Smooth muscle cell (in vitro differentiated cells): ENCODE data around the gene HNRNPLL. TPM values are rescaled to one million over a fixed set of nuclear protein-coding genes. Genes with fewer than 3 reads are reported as not detected.

Source experiments
- DNase-seq: peaks from one replicate; lab custom pipeline; 2025; ENCODE audit not compliant: unreplicated experiment; lab: John Stamatoyannopoulos, UW
- H2AFZ ChIP-seq: fragments of 200-600 bp; sonication (generic); 2 replicates; pipeline ENCODE4 v1.6.0; 2016; ENCODE audit warnings: antibody characterized with exemption, low read depth, mild to moderate bottlenecking
- H3F3A ChIP-seq: fragments of 200-600 bp; sonication (generic); 2 replicates; pipeline ENCODE4 v1.6.0; 2017; ENCODE audit warnings: antibody characterized with exemption, low read depth
- H3K27ac ChIP-seq: fragments of 200-600 bp; sonication (generic); 2 replicates; pipeline ENCODE4 v1.5.1; 2016; ENCODE audit warnings: low read depth, mild to moderate bottlenecking
- H3K27me3 ChIP-seq: fragments of 200-600 bp; sonication (generic); 2 replicates; pipeline ENCODE4 v1.6.1; 2016; ENCODE audit warnings: low read depth, mild to moderate bottlenecking
- H3K36me3 ChIP-seq: fragments of 200-600 bp; sonication (generic); 2 replicates; pipeline ENCODE4 v1.5.1; 2016; ENCODE audit warnings: low read depth
- H3K4me1 ChIP-seq: fragments of 200-600 bp; sonication (generic); 2 replicates; pipeline ENCODE4 v1.5.1; 2016; ENCODE audit warnings: low read depth
- H3K4me2 ChIP-seq: fragments of 200-600 bp; sonication (generic); 2 replicates; pipeline ENCODE4 v1.6.0; 2016; ENCODE audit warnings: mild to moderate bottlenecking
- H3K4me3 ChIP-seq: fragments of 200-600 bp; sonication (generic); 2 replicates; pipeline ENCODE4 v1.5.1; 2016; ENCODE audit warnings: mild to moderate bottlenecking
- H3K79me2 ChIP-seq: fragments of 200-600 bp; sonication (generic); 2 replicates; pipeline ENCODE4 v1.6.0; 2016; ENCODE audit warnings: low read depth, mild to moderate bottlenecking
- H3K9ac ChIP-seq: fragments of 200-600 bp; sonication (generic); 2 replicates; pipeline ENCODE4 v1.6.0; 2016; ENCODE audit warnings: low read depth
- H3K9me3 ChIP-seq: fragments of 200-600 bp; sonication (generic); replicated peaks from 2 replicates; pipeline ENCODE4 v1.5.1; 2016; ENCODE audit warnings: low read depth
- H4K20me1 ChIP-seq: fragments of 200-600 bp; sonication (generic); 2 replicates; pipeline ENCODE4 v1.6.0; 2016; ENCODE audit warnings: low read depth
- CTCF ChIP-seq: fragments of 200-600 bp; sonication (generic); IDR thresholded peaks from 2 replicates; pipeline ENCODE4 v1.5.1; 2017; ENCODE audit warnings: borderline replicate concordance, mild to moderate bottlenecking, antibody characterized with exemption; ENCODE audit not compliant: insufficient read depth, poor library complexity, severe bottlenecking
- WGBS: methylation state at CpG from one replicate; pipeline ENCODE4 v1.1.7; 2016; ENCODE audit warnings: low lambda C conversion rate; 5-methylcytosine and 5-hydroxymethylcytosine counted together
- polyA plus RNA-seq: library from polyadenylated mRNA; unstranded; fragments of >200 nt; fragmentation: Nextera tagmentation; extraction: Ambion mirVana; gene quantifications from 2 replicates; pipeline ENCODE4 v1.2.1, GENCODE V29; 2016
- total RNA-seq: library from RNA; depleted of rRNA; stranded (reverse); fragments of >200 nt; gene quantifications from 2 replicates; pipeline ENCODE4 v1.2.3, GENCODE V29; 2014

The HNRNPLL gene
- total and polyA plus RNA-seq, 2 experiments from 2014 or later, result 37.4 to 42.8 TPM

- Histone ChIP-seq H3K27me3 (no peaks in the 10 kb centered on the region), H4K20me1 (peaks cover 99% of the 10 kb centered on the region), H3F3A (no peaks in the 10 kb centered on the region), H3K27ac (no peak overlapping the region), H3K79me2 (peaks cover 100% of the 10 kb centered on the region), H3K9ac (no peak overlapping the region), H3K36me3 (no peaks in the 10 kb centered on the region), H3K4me1 (no peaks in the 10 kb centered on the region), H3K9me3 (no peaks in the 10 kb centered on the region), H2AFZ (no peak overlapping the region), H3K4me2 (no peak overlapping the region), H3K4me3 (no peak overlapping the region)
- 71% methylated on average over 2 of the region's 2 CpGs for WGBS
- no peak for DNase-seq
- no peak for TF ChIP-seq CTCF
These were observed 11.6 kb downstream of the HNRNPLL start for GRCh38 chr2:38591152-38591551.

- H3K27me3 ChIP-seq, result no peaks in the 10 kb centered on the region
- 98% methylated on average over 3 of the region's 3 CpGs for WGBS
- no peaks in the 10 kb centered on the region for H3K4me1 ChIP-seq
- H4K20me1 ChIP-seq, result peaks cover 99% of the 10 kb centered on the region
- H3F3A ChIP-seq, result no peaks in the 10 kb centered on the region
- no peak overlapping the region for H3K9ac ChIP-seq
- peak; percentile 8 for TF ChIP-seq CTCF
- H3K36me3 ChIP-seq, result no peaks in the 10 kb centered on the region
- DNase-seq, result no peak
- H3K27ac ChIP-seq, result no peak overlapping the region
- no peaks in the 10 kb centered on the region for H3K9me3 ChIP-seq
- no peak overlapping the region for H2AFZ ChIP-seq
- H3K4me3 ChIP-seq, result no peak overlapping the region
- no peak overlapping the region for H3K4me2 ChIP-seq
- peaks cover 100% of the 10 kb centered on the region for H3K79me2 ChIP-seq
These were observed 12.7 kb downstream of the HNRNPLL start for GRCh38 chr2:38590053-38590452.

- Histone ChIP-seq H3K79me2 (peaks cover 94% of the 10 kb centered on the region), H3K4me3 (no peak overlapping the region), H3K27me3 (no peaks in the 10 kb centered on the region), H3F3A (no peaks in the 10 kb centered on the region), H3K27ac (peak overlapping the region; percentile 9), H3K4me1 (no peaks in the 10 kb centered on the region), H3K9ac (no peak overlapping the region), H3K9me3 (no peaks in the 10 kb centered on the region), H3K4me2 (no peak overlapping the region), H4K20me1 (peaks cover 91% of the 10 kb centered on the region), H3K36me3 (no peaks in the 10 kb centered on the region), H2AFZ (no peak overlapping the region)
- no peak for TF ChIP-seq CTCF
- 95% methylated on average over 3 of the region's 3 CpGs for WGBS
- no peak for DNase-seq
These were observed 15.8 kb downstream of the HNRNPLL start for GRCh38 chr2:38586931-38587330.

- no peak overlapping the region for H3K4me3 ChIP-seq
- H4K20me1 ChIP-seq, result peaks cover 90% of the 10 kb centered on the region
- H3K27ac ChIP-seq, result peak overlapping the region; percentile 50
- peaks cover 9% of the 10 kb centered on the region for H3K36me3 ChIP-seq
- no peak overlapping the region for H3K4me2 ChIP-seq
- TF ChIP-seq CTCF, result no peak
- 94% methylated on average over 1 of the region's 1 CpG for WGBS
- no peaks in the 10 kb centered on the region for H3K27me3 ChIP-seq
- peaks cover 83% of the 10 kb centered on the region for H3K79me2 ChIP-seq
- H2AFZ ChIP-seq, result no peak overlapping the region
- no peak for DNase-seq
- no peaks in the 10 kb centered on the region for H3F3A ChIP-seq
- H3K9ac ChIP-seq, result no peak overlapping the region
- H3K9me3 ChIP-seq, result no peaks in the 10 kb centered on the region
- H3K4me1 ChIP-seq, result no peaks in the 10 kb centered on the region
These were observed 17.8 kb downstream of the HNRNPLL start for GRCh38 chr2:38584881-38585280.
